NB4 (cell line): ENCODE measurements around the gene DCTN3.
A peak's percentile ranks its signal among the peaks of the same experiment; 100 is the strongest.

Source experiments
- DNase-seq: peaks from one replicate; pipeline ENCODE4 v3.0.0; 2010; ENCODE audit warnings: low read depth
- H3K4me3 ChIP-seq: one replicate; pipeline ENCODE4 v1.5.1; 2011; ENCODE audit warnings: mild to moderate bottlenecking, low read depth, low read length, moderate library complexity
- MYC ChIP-seq: IDR thresholded peaks from 2 replicates; pipeline ENCODE4 v1.6.1; 2011; ENCODE audit warnings: low read depth, low read length
- POLR2A ChIP-seq: IDR thresholded peaks from 2 replicates; pipeline ENCODE4 v1.6.1; 2011; ENCODE audit warnings: mild to moderate bottlenecking; ENCODE audit not compliant: insufficient read length; ENCODE audit errors: extremely low read depth
- TF ChIP-seq, protein P1 (sequence below): IDR thresholded peaks from one replicate; pipeline ENCODE4 v1.5.1; 2012; ENCODE audit warnings: low read depth, low read length
- TF ChIP-seq, protein P2 (sequence below): IDR thresholded peaks from 2 replicates; pipeline ENCODE4 v1.6.1; 2011; ENCODE audit warnings: low read depth, low read length

Gene DCTN3

DNA sequence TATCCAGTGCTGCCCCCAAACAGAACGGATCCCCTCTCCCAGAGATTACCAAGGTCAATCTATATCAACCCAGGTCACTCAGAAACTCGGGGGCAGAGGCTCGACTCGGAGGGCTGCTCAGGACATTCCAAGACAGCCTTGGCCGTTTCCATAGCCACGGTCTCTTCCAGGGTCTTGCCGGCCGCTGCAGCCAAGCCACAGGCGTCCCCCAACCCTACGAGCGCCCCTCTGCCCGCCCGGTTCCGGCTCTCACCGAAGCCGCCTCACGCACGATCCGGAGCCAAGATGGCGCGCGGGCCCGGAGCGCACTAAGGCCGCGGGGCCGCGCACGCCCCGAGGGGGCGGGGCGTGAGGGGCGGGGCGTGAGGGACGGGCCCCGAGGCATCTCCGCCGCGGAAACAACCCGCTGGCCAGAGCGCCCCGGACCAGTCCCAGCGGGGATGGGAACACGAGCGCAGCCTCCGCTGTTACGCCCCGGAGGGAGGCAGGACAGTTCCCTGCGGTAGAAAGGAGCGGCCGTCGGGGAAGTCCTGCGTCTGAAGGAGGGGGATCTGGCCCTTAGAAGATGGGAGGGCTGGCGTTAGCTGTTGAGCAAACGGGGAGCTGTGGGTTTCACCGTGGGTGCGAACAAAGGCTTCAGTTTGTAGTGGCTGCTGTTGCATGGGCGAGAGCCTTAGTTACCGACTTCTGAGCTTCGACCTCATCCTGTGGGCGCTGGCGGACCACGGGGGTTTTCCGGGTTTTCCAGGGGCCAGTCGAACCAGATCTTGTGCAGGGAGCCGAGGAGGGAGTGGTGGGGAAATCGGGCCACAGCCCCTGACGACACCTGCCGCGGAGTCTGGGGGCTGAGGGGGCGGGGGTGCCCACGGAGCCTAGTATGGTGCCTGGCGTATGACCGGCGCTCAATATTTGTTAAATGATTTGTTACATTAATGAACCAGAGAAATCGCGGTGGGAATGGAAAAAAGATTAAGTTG is 8.2 kb downstream of the DCTN3 start, which contains the start of gene RPP25L:
RPP25L (minus strand) TSS at position 287 of the 977 bp plus-strand sequence. CDS start 801 bp downstream, outside the sequence.
- peak; percentile 97 for DNase-seq
- peak within 1 kb of the TSS; percentile 79 for H3K4me3 ChIP-seq
- TF ChIP-seq, protein P1, sequence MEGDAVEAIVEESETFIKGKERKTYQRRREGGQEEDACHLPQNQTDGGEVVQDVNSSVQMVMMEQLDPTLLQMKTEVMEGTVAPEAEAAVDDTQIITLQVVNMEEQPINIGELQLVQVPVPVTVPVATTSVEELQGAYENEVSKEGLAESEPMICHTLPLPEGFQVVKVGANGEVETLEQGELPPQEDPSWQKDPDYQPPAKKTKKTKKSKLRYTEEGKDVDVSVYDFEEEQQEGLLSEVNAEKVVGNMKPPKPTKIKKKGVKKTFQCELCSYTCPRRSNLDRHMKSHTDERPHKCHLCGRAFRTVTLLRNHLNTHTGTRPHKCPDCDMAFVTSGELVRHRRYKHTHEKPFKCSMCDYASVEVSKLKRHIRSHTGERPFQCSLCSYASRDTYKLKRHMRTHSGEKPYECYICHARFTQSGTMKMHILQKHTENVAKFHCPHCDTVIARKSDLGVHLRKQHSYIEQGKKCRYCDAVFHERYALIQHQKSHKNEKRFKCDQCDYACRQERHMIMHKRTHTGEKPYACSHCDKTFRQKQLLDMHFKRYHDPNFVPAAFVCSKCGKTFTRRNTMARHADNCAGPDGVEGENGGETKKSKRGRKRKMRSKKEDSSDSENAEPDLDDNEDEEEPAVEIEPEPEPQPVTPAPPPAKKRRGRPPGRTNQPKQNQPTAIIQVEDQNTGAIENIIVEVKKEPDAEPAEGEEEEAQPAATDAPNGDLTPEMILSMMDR = no peak
- TF ChIP-seq POLR2A (peak; percentile 99), MYC (peak; percentile 80)
- TF ChIP-seq, protein P2, sequence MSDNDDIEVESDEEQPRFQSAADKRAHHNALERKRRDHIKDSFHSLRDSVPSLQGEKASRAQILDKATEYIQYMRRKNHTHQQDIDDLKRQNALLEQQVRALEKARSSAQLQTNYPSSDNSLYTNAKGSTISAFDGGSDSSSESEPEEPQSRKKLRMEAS = peak; percentile 69; the same call in 1 of the 2 replicates

DNA sequence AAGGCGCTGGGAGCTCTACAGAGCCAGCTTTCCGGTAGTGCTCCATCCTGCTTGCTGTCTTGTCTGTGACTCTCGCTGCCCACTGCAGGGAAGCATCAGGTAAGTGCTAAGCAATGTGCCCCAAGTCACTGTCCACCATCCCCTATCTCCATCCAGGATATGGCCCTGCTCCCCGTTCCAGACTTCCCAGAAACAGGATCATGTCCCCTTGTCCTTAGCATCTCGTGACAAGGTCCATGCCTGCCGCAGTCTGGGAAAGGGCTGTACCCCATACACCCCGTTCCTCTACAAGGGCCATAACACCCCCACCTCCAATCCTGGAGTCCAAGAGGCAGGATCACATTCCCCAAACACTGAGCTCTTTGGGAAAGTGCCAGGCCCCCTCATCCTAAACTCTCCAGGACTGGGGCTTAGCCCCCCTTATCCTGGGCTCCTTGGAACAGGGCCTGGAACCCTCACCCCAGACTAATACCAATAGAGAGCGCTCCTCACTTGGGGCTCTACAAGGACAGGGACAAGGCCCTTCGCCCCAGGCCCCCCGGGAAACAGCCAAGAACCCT is 9.0 kb downstream of the DCTN3 start:
- no peak for DNase-seq
- peak overlapping the region; percentile 79 for H3K4me3 ChIP-seq
- no peak for TF ChIP-seq MYC
- TF ChIP-seq, protein P2 = no peak
- TF ChIP-seq, protein P1 = peak; percentile 0
- TF ChIP-seq POLR2A = no peak

- TF ChIP-seq MYC = peak; percentile 45
- TF ChIP-seq POLR2A = no peak
- TF ChIP-seq, protein P2 = peak; percentile 65
- TF ChIP-seq, protein P1 = no peak
- peak; percentile 70 for DNase-seq
- peak overlapping the region; percentile 79 for H3K4me3 ChIP-seq
Measured at GRCh38 chr9:34610434-34611206, 9.7 kb downstream of the DCTN3 start.

- no peak for DNase-seq
- TF ChIP-seq, protein P2 = no peak
- TF ChIP-seq MYC (no peak), POLR2A (no peak)
- TF ChIP-seq, protein P1 = no peak
Measured at GRCh38 chr9:34607331-34607730, 13.0 kb downstream of the DCTN3 start.

GRCh38 chr9:34606905-34607304 is 13.4 kb downstream of the DCTN3 start:
- no peak for TF ChIP-seq POLR2A
- no peak for TF ChIP-seq MYC
- TF ChIP-seq, protein P1 = no peak
- TF ChIP-seq, protein P2 = no peak
- DNase-seq = no peak

More at GRCh38 chr9:34607331-34607730, 13.0 kb downstream of the DCTN3 start:
- H3K4me3 ChIP-seq = no peak overlapping the region

More at GRCh38 chr9:34606905-34607304, 13.4 kb downstream of the DCTN3 start:
- H3K4me3 ChIP-seq = no peak overlapping the region
